HG03432 (cell line): ENCODE data around the gene SLC25A26.
"Not testable (repeated sequence)": the region's sequence is repeated elsewhere in the genome, so short reads cannot be mapped to it uniquely, and the experiment has no call there.

Source experiments
- ATAC-seq: cut with Tn5 transposase; IDR thresholded peaks from one replicate; pipeline ENCODE4 v1.9.1; 2021; ENCODE audit warnings: mild to moderate bottlenecking, moderate library complexity; ENCODE audit not compliant: unreplicated experiment

Gene SLC25A26

GRCh38 chr3:66226093-66226492 lies 5.3 kb downstream of the SLC25A26 start:
- ATAC-seq = not testable (repeated sequence)

- no peak for ATAC-seq
Measured at GRCh38 chr3:66227051-66227450, 6.2 kb downstream of the SLC25A26 start.

- ATAC-seq = no peak
Measured at GRCh38 chr3:66227915-66228314, 7.1 kb downstream of the SLC25A26 start.

- ATAC-seq = no peak
Measured at GRCh38 chr3:66228707-66229106, 7.9 kb downstream of the SLC25A26 start.

- ATAC-seq = no peak
Measured at GRCh38 chr3:66229931-66230330, 9.1 kb downstream of the SLC25A26 start.

- ATAC-seq = no peak
Measured at GRCh38 chr3:66233033-66233432, 12.2 kb downstream of the SLC25A26 start.

- ATAC-seq = no peak
Measured at GRCh38 chr3:66236281-66236680, 15.5 kb downstream of the SLC25A26 start.

- ATAC-seq = no peak
Measured at GRCh38 chr3:66237552-66237951, 16.8 kb downstream of the SLC25A26 start.

- ATAC-seq = no peak
Measured at GRCh38 chr3:66239513-66240123, 18.8 kb downstream of the SLC25A26 start.

- ATAC-seq = no peak
Measured at GRCh38 chr3:66241466-66241865, 20.7 kb downstream of the SLC25A26 start.

GRCh38 chr3:66242788-66243464 lies 22.1 kb downstream of the SLC25A26 start:
- ATAC-seq = no peak

GRCh38 chr3:66248641-66249040 lies 27.8 kb downstream of the SLC25A26 start:
- ATAC-seq = no peak

GRCh38 chr3:66253790-66254620 lies 33.2 kb downstream of the SLC25A26 start:
- no peak for ATAC-seq

GRCh38 chr3:66255865-66256264 lies 35.1 kb downstream of the SLC25A26 start:
- peak; percentile 45 for ATAC-seq

- no peak for ATAC-seq
Measured at GRCh38 chr3:66256806-66257205, 36.0 kb downstream of the SLC25A26 start.

- ATAC-seq = no peak
Measured at GRCh38 chr3:66259566-66260255, 38.9 kb downstream of the SLC25A26 start.

- no peak for ATAC-seq
Measured at GRCh38 chr3:66260431-66260830, 39.6 kb downstream of the SLC25A26 start.

- ATAC-seq = no peak
Measured at GRCh38 chr3:66261355-66261754, 40.6 kb downstream of the SLC25A26 start.

- ATAC-seq = no peak
Measured at GRCh38 chr3:66265649-66266048, 44.8 kb downstream of the SLC25A26 start.

GRCh38 chr3:66266551-66266950 lies 45.8 kb downstream of the SLC25A26 start:
- no peak for ATAC-seq

- ATAC-seq = peak; percentile 51
Measured at GRCh38 chr3:66267031-66267430, 46.2 kb downstream of the SLC25A26 start.
